IMR-90 (cell line): ENCODE results near the gene HOXB8. TPM values are rescaled to one million over a fixed set of nuclear protein-coding genes. Genes with fewer than 3 reads are reported as not detected.

Experiments used
- ATAC-seq: fragments of 200-7000 bp; cut with Tn5 transposase; 2 replicates; pipeline ENCODE4 v1.9.1; 2020; ENCODE audit warnings: low read depth, mild to moderate bottlenecking, moderate library complexity
- BruUV-seq: library from RNA; stranded (reverse); fragments of 400-500 nt; replicated peaks from 2 replicates; lab custom pipeline; 2021; lab: Mats Ljungman, UMichigan
- CTCF ChIA-PET: fragments of 300-600 bp; formaldehyde crosslinking; extraction: SDS; loops from one replicate; lab custom pipeline; 2021; ENCODE audit warnings: antibody characterized with exemption; lab: Yijun Ruan, JAX
- POLR2A ChIA-PET: fragments of 300-600 bp; sonication (Branson Sonifier 250); formaldehyde crosslinking; loops from one replicate; lab custom pipeline; 2022; ENCODE audit warnings: antibody characterized with exemption; ENCODE audit not compliant: unreplicated experiment; lab: Charles Lee
- DNase-seq: peaks from one replicate; pipeline ENCODE4 v3.0.0; 2013
- H2AFZ ChIP-seq: replicated peaks from 2 replicates; pipeline ENCODE3; 2013; ENCODE audit warnings: low read length, mild to moderate bottlenecking; ENCODE audit not compliant: poor library complexity
- H2AK5ac ChIP-seq: 2 replicates; pipeline ENCODE4 v1.6.1; 2013; ENCODE audit warnings: low read depth, low read length, inconsistent platforms
- H2AK9ac ChIP-seq: replicated peaks from 2 replicates; pipeline ENCODE3; 2013; ENCODE audit warnings: mild to moderate bottlenecking, low read depth, low read length, moderate library complexity; ENCODE audit not compliant: poor library complexity
- H2BK120ac ChIP-seq: 2 replicates; pipeline ENCODE4 v1.6.1; 2013; ENCODE audit warnings: low read depth, low read length, inconsistent platforms
- H2BK15ac ChIP-seq: 3 replicates; pipeline ENCODE4 v1.6.1; 2013; ENCODE audit warnings: low read depth, low read length, inconsistent platforms
- H2BK20ac ChIP-seq: 2 replicates; pipeline ENCODE4 v1.6.1; 2013; ENCODE audit warnings: low read depth, mild to moderate bottlenecking, inconsistent platforms, low read length, moderate library complexity
- H2BK5ac ChIP-seq: 2 replicates; pipeline ENCODE4 v1.6.1; 2013; ENCODE audit warnings: mild to moderate bottlenecking, low read depth, low read length, inconsistent platforms; ENCODE audit not compliant: poor library complexity, severe bottlenecking
- H3K14ac ChIP-seq: replicated peaks from 2 replicates; pipeline ENCODE4 v1.6.1; 2013; ENCODE audit warnings: low read depth, low read length, inconsistent platforms
- H3K18ac ChIP-seq: 2 replicates; pipeline ENCODE4 v1.6.1; 2013; ENCODE audit warnings: low read depth, low read length, control low read depth
- H3K23ac ChIP-seq: 2 replicates; pipeline ENCODE4 v1.6.1; 2013; ENCODE audit warnings: low read depth, low read length, inconsistent platforms
- H3K27ac ChIP-seq: 2 replicates; pipeline ENCODE4 v1.5.1; 2013; ENCODE audit warnings: mild to moderate bottlenecking, control low read depth, low read length; ENCODE audit not compliant: insufficient read depth
- H3K27me3 ChIP-seq: 2 replicates; pipeline ENCODE4 v1.6.1; 2013; ENCODE audit warnings: low read length; ENCODE audit not compliant: control insufficient read depth, insufficient read depth
- H3K36me3 ChIP-seq: 2 replicates; pipeline ENCODE4 v1.6.1; 2013; ENCODE audit warnings: low read length, mixed read lengths; ENCODE audit not compliant: control insufficient read depth, insufficient read depth
- H3K4ac ChIP-seq: 2 replicates; pipeline ENCODE4 v1.6.1; 2013; ENCODE audit warnings: low read depth, low read length, inconsistent platforms
- H3K4me1 ChIP-seq: 2 replicates; pipeline ENCODE4 v1.6.1; 2013; ENCODE audit warnings: low read length, mixed read lengths; ENCODE audit not compliant: control insufficient read depth, insufficient read depth
- H3K4me2 ChIP-seq: 2 replicates; pipeline ENCODE4 v1.6.1; 2013; ENCODE audit warnings: low read depth, mild to moderate bottlenecking, control low read depth, low read length, moderate library complexity
- H3K4me3 ChIP-seq: 2 replicates; pipeline ENCODE4 v1.5.1; 2013; ENCODE audit warnings: low read depth, mild to moderate bottlenecking, control low read depth, low read length, moderate library complexity; ENCODE audit not compliant: insufficient read depth
- H3K56ac ChIP-seq: 2 replicates; pipeline ENCODE4 v1.6.1; 2013; ENCODE audit warnings: low read length, inconsistent platforms; ENCODE audit not compliant: insufficient read depth; ENCODE audit errors: extremely low read depth
- H3K79me1 ChIP-seq, 2 experiments: 2 replicates each; pipeline ENCODE4 v1.6.1; 2013; ENCODE audit warnings: low read length in 2 of 2, inconsistent platforms in 1 of 2, low read depth in 1 of 2
- H3K9ac ChIP-seq: 2 replicates; pipeline ENCODE4 v1.6.1; 2013; ENCODE audit warnings: low read depth, low read length, control low read depth
- H3K9me1 ChIP-seq: 2 replicates; pipeline ENCODE4 v1.6.1; 2013; ENCODE audit warnings: low read length, inconsistent platforms; ENCODE audit not compliant: insufficient read depth
- H3K9me3 ChIP-seq: 2 replicates; pipeline ENCODE4 v1.6.1; 2013; ENCODE audit warnings: low read length; ENCODE audit not compliant: control insufficient read depth, insufficient read depth
- H4K20me1 ChIP-seq: 2 replicates; pipeline ENCODE4 v1.6.1; 2013; ENCODE audit warnings: low read length, inconsistent platforms; ENCODE audit not compliant: insufficient read depth
- H4K5ac ChIP-seq: 2 replicates; pipeline ENCODE4 v1.6.1; 2013; ENCODE audit warnings: mild to moderate bottlenecking, low read depth, low read length, control low read depth
- H4K8ac ChIP-seq, 2 experiments: 2 replicates each; pipeline ENCODE4 v1.6.1; 2013; ENCODE audit warnings: low read depth in 2 of 2, low read length in 2 of 2, control low read depth in 1 of 2, inconsistent platforms in 1 of 2
- H4K91ac ChIP-seq: 2 replicates; pipeline ENCODE4 v1.6.1; 2013; ENCODE audit warnings: low read depth, low read length, inconsistent platforms; ENCODE audit not compliant: insufficient read depth
- CEBPB ChIP-seq: IDR thresholded peaks from 2 replicates; pipeline ENCODE4 v1.6.1; 2012; ENCODE audit warnings: low read depth, low read length, improper control_type of control experiment
- FOS ChIP-seq: fragments of 150-350 bp; IDR thresholded peaks from 2 replicates; pipeline ENCODE4 v1.6.1; 2016; ENCODE audit warnings: low read depth, low read length
- MAFK ChIP-seq: IDR thresholded peaks from 2 replicates; pipeline ENCODE4 v1.6.1; 2012; ENCODE audit warnings: low read depth, low read length, improper control_type of control experiment
- MAZ ChIP-seq: IDR thresholded peaks from 2 replicates; pipeline ENCODE4 v1.6.1; 2012; ENCODE audit warnings: low read depth, mild to moderate bottlenecking, low read length, improper control_type of control experiment, moderate library complexity, borderline replicate concordance
- MXI1 ChIP-seq: IDR thresholded peaks from 2 replicates; pipeline ENCODE4 v1.6.1; 2012; ENCODE audit warnings: low read depth, mild to moderate bottlenecking, low read length, moderate library complexity, borderline replicate concordance
- NFE2L2 ChIP-seq: fragments of 150-350 bp; IDR thresholded peaks from 2 replicates; pipeline ENCODE4 v1.6.1; 2016; ENCODE audit warnings: low read depth, mild to moderate bottlenecking, low read length
- POLR2A ChIP-seq: IDR thresholded peaks from 2 replicates; pipeline ENCODE4 v1.6.1; 2012; ENCODE audit warnings: mild to moderate bottlenecking, low read depth, low read length
- RAD21 ChIP-seq: IDR thresholded peaks from 2 replicates; pipeline ENCODE4 v1.6.1; 2012; ENCODE audit warnings: low read length, improper control_type of control experiment
- RCOR1 ChIP-seq: IDR thresholded peaks from 2 replicates; pipeline ENCODE4 v1.6.1; 2012; ENCODE audit warnings: mild to moderate bottlenecking, low read length, improper control_type of control experiment; ENCODE audit not compliant: insufficient replicate concordance
- RFX5 ChIP-seq: IDR thresholded peaks from 2 replicates; pipeline ENCODE4 v1.8.0; 2012; ENCODE audit warnings: low read depth, mild to moderate bottlenecking, low read length, moderate library complexity
- WGBS, 2 experiments: methylation state at CpG; one replicate each; pipeline versions ENCODE4 v1.1.5 to v1.1.7; 2013; ENCODE audit warnings: missing lambda C conversion rate in 2 of 2; ENCODE audit not compliant: insufficient read length in 1 of 2; ENCODE audit errors: extremely low coverage in 2 of 2; 5-methylcytosine and 5-hydroxymethylcytosine counted together
- dilution Hi-C: fragments of 300-500 bp; cut with HindIII; formaldehyde crosslinking; loops from one replicate; pipeline ENCODE4 v1.14.3; 2018; ENCODE audit warnings: low sequenced_read_pairs; ENCODE audit not compliant: unreplicated experiment
- in situ Hi-C: fragments of 300-500 bp; cut with MboI; formaldehyde crosslinking; loops from 3 replicates; pipeline ENCODE4 v1.14.3; 2019; ENCODE audit warnings: low sequenced_read_pairs, inconsistent platforms, mixed read lengths
- intact Hi-C: fragments of 100-400 bp; cut with micrococcal nuclease; formaldehyde crosslinking; loops from 2 replicates; pipeline ENCODE4 v1.10.0; 2022
- polyA plus RNA-seq, 3 experiments: library from polyadenylated mRNA; depleted of rRNA; stranded (reverse); fragments of >200 nt; gene quantifications; 2 replicates each; pipeline ENCODE4 v1.2.3, GENCODE V29; 2012; ENCODE audit warnings: low replicate concordance in 1 of 3
- total RNA-seq: library from RNA; depleted of rRNA; stranded (reverse); fragments of >200 nt; gene quantifications from 2 replicates; pipeline ENCODE4 v1.2.3, GENCODE V29; 2012
- TF ChIP-seq, protein P1 (sequence below): conservative IDR thresholded peaks from 2 replicates; pipeline ENCODE4 v1.5.1; 2012; ENCODE audit warnings: mild to moderate bottlenecking, low read depth, low read length, improper control_type of control experiment
- TF ChIP-seq, protein P2 (sequence below): fragments of 150-350 bp; IDR thresholded peaks from 2 replicates; pipeline ENCODE4 v1.6.1; 2016; ENCODE audit warnings: low read depth, mild to moderate bottlenecking, low read length, moderate library complexity, borderline replicate concordance
- TF ChIP-seq, protein P3 (sequence below): fragments of 150-350 bp; IDR thresholded peaks from 2 replicates; pipeline ENCODE4 v1.6.1; 2017; ENCODE audit warnings: mild to moderate bottlenecking, antibody characterized with exemption, low read length, low read depth

HOXB8 gene
- total and polyA plus RNA-seq, 2 of the 4 experiments (the other 2 are of a cell fraction), result 0.54 to 5.3 TPM

DNA sequence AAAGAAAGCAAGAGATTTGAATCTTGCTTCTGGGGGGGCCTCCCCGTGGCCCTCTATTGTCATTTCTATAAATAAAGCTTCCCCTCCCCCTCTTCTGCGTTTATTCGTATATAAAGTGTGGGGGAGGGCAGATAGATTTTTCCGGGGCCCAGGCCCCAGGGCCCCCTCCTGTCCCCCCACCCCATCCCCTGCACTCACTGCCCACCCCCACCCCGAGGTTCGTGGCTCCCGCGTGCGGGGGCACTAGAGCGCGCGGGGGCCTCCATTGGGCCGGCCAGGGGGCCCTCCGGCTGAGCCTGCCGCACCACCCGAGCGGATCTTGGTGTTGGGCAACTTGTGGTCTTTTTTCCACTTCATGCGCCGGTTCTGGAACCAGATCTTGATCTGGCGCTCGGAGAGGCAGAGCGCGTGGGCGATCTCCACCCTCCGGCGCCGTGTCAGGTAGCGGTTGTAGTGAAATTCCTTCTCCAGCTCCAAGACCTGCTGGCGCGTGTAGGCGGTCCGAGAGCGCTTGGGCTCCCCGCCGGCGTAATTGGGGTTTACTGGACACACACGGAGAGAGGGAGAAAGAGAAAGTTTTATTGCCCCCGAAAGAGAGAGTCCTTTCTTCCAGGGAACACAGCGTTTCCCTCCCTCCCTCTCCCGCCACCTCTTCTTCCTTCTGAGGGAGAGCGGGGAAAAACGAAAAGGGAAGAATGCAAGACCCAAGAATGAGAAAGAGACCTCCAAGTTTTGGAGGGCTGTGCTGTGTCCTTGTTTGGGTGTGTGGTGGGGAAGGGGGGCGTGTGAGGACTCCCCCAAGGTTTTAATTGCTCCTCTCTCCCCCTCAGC, 38.4 kb downstream of the HOXB8 start:
- H2AK9ac ChIP-seq, result peak overlapping the region; percentile 90
- peak overlapping the region; percentile 99 for H2BK5ac ChIP-seq
- peak overlapping the region; percentile 38; the same call in 1 of the 2 replicates for H2BK20ac ChIP-seq
- H3K56ac ChIP-seq, result peak overlapping the region; percentile 91
- no peaks in the 10 kb centered on the region for H3K79me1 ChIP-seq
- dilution Hi-C loops (no loop called here), in situ Hi-C loops (no loop called here), intact Hi-C loops (no loop called here)
- 0% methylated on average over 8 of the region's 43 CpGs; no CpG with 5 or more reads in 1 of the 2 experiments for whole genome bisulfite sequencing, 2 experiments
- H3K4ac ChIP-seq, result peak overlapping the region; percentile 99
- H2AFZ ChIP-seq, result no peak overlapping the region
- no TSS peak for BruUV-seq
- H4K91ac ChIP-seq, result peak overlapping the region; percentile 98
- H4K5ac ChIP-seq, result peak overlapping the region; percentile 68
- no peaks in the 10 kb centered on the region for H3K27me3 ChIP-seq
- peak overlapping the region; percentile 93 for H2BK120ac ChIP-seq
- H3K23ac ChIP-seq, result peak overlapping the region; percentile 99
- H4K8ac ChIP-seq, result peak overlapping the region; percentile 93 to 96
- H2BK15ac ChIP-seq, result peak overlapping the region; percentile 47; the same call in 2 of the 3 replicates
- H3K4me1 ChIP-seq, result peaks cover 16% of the 10 kb centered on the region
- peak overlapping the region; percentile 69 for H3K4me3 ChIP-seq
- peak overlapping the region; percentile 58 for H3K18ac ChIP-seq
- peaks cover 5% of the 10 kb centered on the region for H4K20me1 ChIP-seq
- H3K27ac ChIP-seq, result peak overlapping the region; percentile 99
- H3K14ac ChIP-seq, result peak overlapping the region; percentile 100
- DNase-seq, result peak; percentile 83
- no peaks in the 10 kb centered on the region for H3K9me3 ChIP-seq
- peak; percentile 9 for ATAC-seq
- peaks cover 41% of the 10 kb centered on the region for H3K36me3 ChIP-seq
- H2AK5ac ChIP-seq, result peak overlapping the region; percentile 77
- peak overlapping the region; percentile 96 for H3K4me2 ChIP-seq
- ChIA-PET CTCF (interaction anchor here (0.6 kb wide), 1 partner anchor 1456 kb away, joined by 3 read pairs; no protein-coding TSS in a partner anchor), POLR2A (interaction anchor here (1.0 to 1.3 kb wide), 3 partner anchors 11 to 30 kb away, joined by 3 to 5 read pairs (median 4); no protein-coding TSS in a partner anchor)
- no peaks in the 10 kb centered on the region for H3K9me1 ChIP-seq
- peak overlapping the region; percentile 97 for H3K9ac ChIP-seq
- TF ChIP-seq RCOR1 (no peak), FOS (no peak), NFE2L2 (no peak), RAD21 (no peak), CEBPB (peak; percentile 80), POLR2A (0 out of 2 replicates have a peak, but pooled peaks have one; percentile 15), RFX5 (no peak), MAFK (no peak), MAZ (no peak), MXI1 (0 out of 2 replicates have a peak, but pooled peaks have one; percentile 13)
- TF ChIP-seq, protein P1, sequence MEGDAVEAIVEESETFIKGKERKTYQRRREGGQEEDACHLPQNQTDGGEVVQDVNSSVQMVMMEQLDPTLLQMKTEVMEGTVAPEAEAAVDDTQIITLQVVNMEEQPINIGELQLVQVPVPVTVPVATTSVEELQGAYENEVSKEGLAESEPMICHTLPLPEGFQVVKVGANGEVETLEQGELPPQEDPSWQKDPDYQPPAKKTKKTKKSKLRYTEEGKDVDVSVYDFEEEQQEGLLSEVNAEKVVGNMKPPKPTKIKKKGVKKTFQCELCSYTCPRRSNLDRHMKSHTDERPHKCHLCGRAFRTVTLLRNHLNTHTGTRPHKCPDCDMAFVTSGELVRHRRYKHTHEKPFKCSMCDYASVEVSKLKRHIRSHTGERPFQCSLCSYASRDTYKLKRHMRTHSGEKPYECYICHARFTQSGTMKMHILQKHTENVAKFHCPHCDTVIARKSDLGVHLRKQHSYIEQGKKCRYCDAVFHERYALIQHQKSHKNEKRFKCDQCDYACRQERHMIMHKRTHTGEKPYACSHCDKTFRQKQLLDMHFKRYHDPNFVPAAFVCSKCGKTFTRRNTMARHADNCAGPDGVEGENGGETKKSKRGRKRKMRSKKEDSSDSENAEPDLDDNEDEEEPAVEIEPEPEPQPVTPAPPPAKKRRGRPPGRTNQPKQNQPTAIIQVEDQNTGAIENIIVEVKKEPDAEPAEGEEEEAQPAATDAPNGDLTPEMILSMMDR, result no peak
- TF ChIP-seq, protein P2, sequence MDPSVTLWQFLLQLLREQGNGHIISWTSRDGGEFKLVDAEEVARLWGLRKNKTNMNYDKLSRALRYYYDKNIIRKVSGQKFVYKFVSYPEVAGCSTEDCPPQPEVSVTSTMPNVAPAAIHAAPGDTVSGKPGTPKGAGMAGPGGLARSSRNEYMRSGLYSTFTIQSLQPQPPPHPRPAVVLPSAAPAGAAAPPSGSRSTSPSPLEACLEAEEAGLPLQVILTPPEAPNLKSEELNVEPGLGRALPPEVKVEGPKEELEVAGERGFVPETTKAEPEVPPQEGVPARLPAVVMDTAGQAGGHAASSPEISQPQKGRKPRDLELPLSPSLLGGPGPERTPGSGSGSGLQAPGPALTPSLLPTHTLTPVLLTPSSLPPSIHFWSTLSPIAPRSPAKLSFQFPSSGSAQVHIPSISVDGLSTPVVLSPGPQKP, result no peak
- TF ChIP-seq, protein P3, sequence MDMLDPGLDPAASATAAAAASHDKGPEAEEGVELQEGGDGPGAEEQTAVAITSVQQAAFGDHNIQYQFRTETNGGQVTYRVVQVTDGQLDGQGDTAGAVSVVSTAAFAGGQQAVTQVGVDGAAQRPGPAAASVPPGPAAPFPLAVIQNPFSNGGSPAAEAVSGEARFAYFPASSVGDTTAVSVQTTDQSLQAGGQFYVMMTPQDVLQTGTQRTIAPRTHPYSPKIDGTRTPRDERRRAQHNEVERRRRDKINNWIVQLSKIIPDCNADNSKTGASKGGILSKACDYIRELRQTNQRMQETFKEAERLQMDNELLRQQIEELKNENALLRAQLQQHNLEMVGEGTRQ, result no peak
